GM12892 (cell line): Measurements from ENCODE around the gene GPR55.

Experiments used
- POLR2A ChIP-seq: IDR thresholded peaks from 2 replicates; pipeline ENCODE4 v1.6.1; 2011; ENCODE audit warnings: low read depth, low read length, control low read depth
- POLR2AphosphoS5 ChIP-seq: IDR thresholded peaks from 2 replicates; pipeline ENCODE4 v1.6.1; 2011; ENCODE audit warnings: low read depth, low read length, control low read depth

- TF ChIP-seq POLR2A (no peak), POLR2AphosphoS5 (peak; percentile 69)
These were observed 22.2 kb upstream of the GPR55 start for GRCh38 chr2:230947235-230947576.
